Duodenal mucosa (tissue), 2 donors: Measurements from ENCODE around the gene PPP4R1.
"Not testable (repeated sequence)": the region's sequence is repeated elsewhere in the genome, so short reads cannot be mapped to it uniquely, and the experiment has no call there.

Experiments
- H3K27ac ChIP-seq: one replicate; pipeline ENCODE4 v1.7.0; 2013; ENCODE audit warnings: low read depth, low read length
- H3K27me3 ChIP-seq, 2 donors: one replicate each; pipeline ENCODE4 v1.7.0; 2013; ENCODE audit warnings: low read length in 2 of 2, control low read depth in 1 of 2; ENCODE audit not compliant: insufficient read depth in 2 of 2, control insufficient read depth in 1 of 2
- H3K36me3 ChIP-seq, 2 donors: one replicate each; pipeline ENCODE4 v1.7.0; 2013; ENCODE audit warnings: low read length in 2 of 2, control low read depth in 1 of 2; ENCODE audit not compliant: insufficient read depth in 2 of 2, control insufficient read depth in 1 of 2
- H3K4me1 ChIP-seq, 2 donors: one replicate each; pipeline ENCODE4 v1.7.0; 2013; ENCODE audit warnings: low read length in 2 of 2, control low read depth in 1 of 2; ENCODE audit not compliant: insufficient read depth in 2 of 2, control insufficient read depth in 1 of 2
- H3K4me3 ChIP-seq, 2 donors: one replicate each; pipeline ENCODE4 v1.7.0; 2013; ENCODE audit warnings: low read length in 2 of 2, low read depth in 1 of 2
- H3K9ac ChIP-seq, 2 donors: one replicate each; pipeline ENCODE4 v1.7.0; 2013; ENCODE audit warnings: low read length in 2 of 2, low read depth in 1 of 2
- H3K9me3 ChIP-seq, 2 donors: one replicate each; pipeline ENCODE4 v1.7.0; 2013; ENCODE audit warnings: low read length in 2 of 2, control low read depth in 1 of 2; ENCODE audit not compliant: control insufficient read depth in 1 of 2

Gene PPP4R1

DNA sequence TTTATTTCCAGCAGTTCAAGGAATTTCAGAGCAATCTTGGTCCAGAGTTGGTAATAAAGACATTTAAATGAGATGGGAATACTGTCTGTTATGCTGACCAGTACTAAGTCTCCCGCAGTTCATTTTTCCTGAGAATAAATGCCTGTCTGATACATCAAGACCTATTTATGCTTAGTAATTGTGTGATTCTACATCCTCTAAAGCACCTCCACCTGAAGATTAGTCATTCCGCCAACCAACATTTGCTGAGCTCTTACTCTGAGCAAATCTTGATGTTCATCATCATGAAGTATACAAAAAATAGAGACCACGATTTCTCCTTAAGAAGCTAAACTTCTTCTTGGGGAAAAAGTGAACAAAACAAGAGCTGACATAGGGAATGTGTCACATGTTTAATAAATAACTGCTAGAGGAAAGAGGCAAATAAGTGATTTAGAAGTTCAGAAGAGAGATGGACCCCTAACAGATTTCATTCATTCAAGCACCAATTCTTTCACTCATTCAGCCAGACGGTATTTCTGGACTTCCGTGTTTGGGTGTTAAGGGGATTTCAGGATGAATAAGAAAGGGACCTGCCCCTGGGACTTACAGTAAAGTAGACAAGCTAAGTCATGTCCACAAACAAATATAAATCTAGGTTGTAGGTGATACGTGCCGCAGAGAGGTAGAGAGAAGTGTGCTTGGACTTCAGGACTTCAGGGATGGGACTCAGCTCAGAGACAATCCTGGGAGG lies 34.2 kb upstream of the PPP4R1 start:
- Histone ChIP-seq H3K36me3 (no peaks in the 10 kb centered on the region), H3K27ac (no peak overlapping the region), H3K9ac (no peak overlapping the region), H3K4me3 (no peak overlapping the region), H3K27me3 (no peaks in the 10 kb centered on the region), H3K9me3 (no peaks in the 10 kb centered on the region), H3K4me1 (no peaks in the 10 kb centered on the region)

DNA sequence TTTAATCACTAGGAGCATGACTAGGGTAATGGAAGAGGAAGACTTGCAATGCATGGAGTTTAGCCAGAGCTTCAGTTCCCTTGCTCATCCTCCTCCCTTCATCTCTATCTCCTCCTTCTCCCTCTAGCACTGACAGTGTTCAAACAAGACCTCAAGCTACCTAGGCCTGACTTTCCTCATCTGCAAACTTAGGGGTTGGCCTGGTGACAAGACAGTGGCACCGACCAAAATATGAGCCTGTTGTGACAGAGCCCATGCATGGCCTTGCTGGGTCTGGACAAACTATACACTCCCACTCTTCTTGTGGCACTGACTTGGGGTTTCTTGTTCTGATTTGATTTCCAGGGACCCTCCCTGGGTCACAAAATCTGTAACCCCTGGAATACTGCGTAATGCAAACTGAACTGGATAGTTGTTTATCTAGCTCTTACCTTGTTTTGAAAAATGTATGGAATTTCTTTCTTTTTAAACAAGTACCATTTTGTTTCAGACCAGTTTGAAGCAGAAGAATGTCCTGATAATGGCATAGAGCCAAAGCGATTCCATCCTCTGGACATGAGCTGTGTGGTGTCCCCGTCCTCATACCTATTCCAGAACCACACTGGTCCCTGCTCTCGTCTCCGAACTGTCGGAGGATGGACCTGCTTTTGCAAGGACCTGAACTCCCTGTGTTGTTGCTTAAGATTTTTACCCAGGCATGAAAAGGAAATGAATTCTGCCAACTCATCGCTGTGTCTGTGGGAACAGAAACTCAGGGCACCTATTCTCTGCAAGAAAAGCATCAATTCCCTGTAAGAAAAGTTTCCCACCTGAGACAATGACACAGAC lies 33.4 kb upstream of the PPP4R1 start:
- H3K4me3 ChIP-seq = no peak overlapping the region
- H3K9me3 ChIP-seq = no peaks in the 10 kb centered on the region
- H3K4me1 ChIP-seq = no peaks in the 10 kb centered on the region
- H3K27me3 ChIP-seq = no peaks in the 10 kb centered on the region
- H3K27ac ChIP-seq = no peak overlapping the region
- no peaks in the 10 kb centered on the region for H3K36me3 ChIP-seq
- H3K9ac ChIP-seq = no peak overlapping the region

DNA sequence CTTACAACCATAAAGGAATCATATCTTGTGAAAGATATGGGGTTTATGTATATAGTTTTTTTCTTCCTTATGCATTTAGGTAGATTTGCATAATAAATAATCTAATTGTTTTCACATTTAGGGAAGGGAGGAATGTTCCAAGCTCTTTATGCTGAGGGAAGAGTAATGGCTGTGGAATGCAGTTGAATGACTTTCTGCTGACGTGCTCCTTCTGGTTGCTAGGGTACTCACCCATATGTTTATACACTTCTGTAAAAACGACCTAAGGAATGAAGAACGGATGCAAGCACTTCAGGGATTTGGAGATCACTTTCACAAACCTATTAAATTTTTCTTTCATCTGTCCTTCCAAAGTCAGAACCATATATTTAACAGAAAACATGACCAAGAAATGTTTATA lies 29.2 kb upstream of the PPP4R1 start:
- no peaks in the 10 kb centered on the region for H3K9me3 ChIP-seq
- no peak overlapping the region for H3K27ac ChIP-seq
- no peaks in the 10 kb centered on the region for H3K36me3 ChIP-seq

DNA sequence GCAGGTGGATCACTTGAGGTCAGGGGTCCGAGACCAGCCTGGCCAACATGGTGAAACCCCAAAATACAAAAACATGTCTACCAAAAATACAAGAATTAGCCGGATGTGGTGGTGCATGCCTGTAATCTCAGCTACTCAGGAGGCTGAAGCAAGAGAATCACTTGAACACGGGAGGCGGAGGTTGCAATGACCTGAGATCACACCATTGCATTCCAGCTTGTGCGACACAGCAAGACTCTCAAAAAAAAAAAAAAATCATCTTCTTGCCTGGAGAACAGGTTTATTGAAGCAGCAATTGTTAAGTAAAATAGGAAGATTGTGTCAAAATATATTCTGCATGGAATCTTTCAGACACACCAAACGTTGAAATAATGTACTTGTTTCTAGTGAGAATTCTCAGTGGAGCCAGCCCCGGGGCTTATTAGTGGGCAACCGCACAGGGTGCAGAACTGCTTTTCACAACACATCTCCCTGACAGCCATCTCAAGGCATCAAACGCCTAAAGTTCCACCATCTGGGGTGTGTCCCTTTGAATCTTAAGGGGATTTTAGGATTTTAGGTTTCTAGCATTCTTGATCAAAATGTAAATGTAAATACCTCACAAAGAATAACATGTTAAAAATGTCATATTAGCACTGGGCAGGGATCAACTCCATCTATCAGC lies 28.6 kb upstream of the PPP4R1 start:
- H3K36me3 ChIP-seq = no peaks in the 10 kb centered on the region
- no peaks in the 10 kb centered on the region for H3K9me3 ChIP-seq
- no peak overlapping the region for H3K4me3 ChIP-seq
- no peak overlapping the region for H3K9ac ChIP-seq
- H3K27me3 ChIP-seq = no peaks in the 10 kb centered on the region
- H3K4me1 ChIP-seq = no peaks in the 10 kb centered on the region
- H3K27ac ChIP-seq = no peak overlapping the region

More for the DNA sequence above, 29.2 kb upstream of the PPP4R1 start:
- Histone ChIP-seq H3K27me3 (no peaks in the 10 kb centered on the region), H3K4me1 (no peaks in the 10 kb centered on the region), H3K9ac (no peak overlapping the region), H3K4me3 (no peak overlapping the region)

DNA sequence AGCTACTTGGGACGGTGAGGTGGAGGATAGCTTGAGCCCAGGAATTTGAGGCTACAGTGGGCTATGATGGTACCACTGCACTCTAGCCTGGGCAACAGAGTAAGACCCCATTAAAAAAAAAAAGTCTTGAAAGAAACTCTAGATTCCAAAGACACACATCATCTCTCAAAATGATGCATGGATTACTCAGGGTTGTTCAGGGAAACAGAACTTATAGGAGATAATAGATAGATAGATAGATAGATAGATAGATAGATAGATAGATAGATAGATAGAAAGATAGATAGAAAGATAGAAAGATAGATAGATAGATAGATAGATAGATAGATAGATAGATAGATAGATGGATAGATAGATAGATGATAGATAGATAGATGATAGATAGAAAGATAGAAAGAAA lies 26.7 kb upstream of the PPP4R1 start:
- H3K27ac ChIP-seq, H3K4me1 ChIP-seq, H3K27me3 ChIP-seq, H3K9me3 ChIP-seq, H3K9ac ChIP-seq, H3K36me3 ChIP-seq, H3K4me3 ChIP-seq: not testable (repeated sequence)

DNA sequence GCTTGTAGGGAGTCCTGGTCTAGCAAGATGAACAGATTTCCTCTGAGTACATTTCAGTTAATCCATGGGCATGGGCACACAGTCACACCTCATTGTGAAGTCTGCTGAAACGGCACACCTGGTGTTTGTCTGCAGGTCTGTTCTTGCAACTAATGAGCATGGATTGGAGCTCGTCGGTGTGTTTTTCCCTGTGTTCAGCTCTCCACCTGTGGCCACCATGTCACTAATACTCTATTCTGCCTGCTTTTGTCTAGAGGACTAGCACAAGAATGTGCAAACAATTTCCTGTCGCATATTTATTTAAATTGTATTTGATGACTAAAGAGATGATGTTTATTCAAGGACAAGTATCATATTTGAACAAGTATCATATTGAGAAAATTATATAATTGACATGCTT lies 24.5 kb upstream of the PPP4R1 start:
- Histone ChIP-seq H3K9ac (no peak overlapping the region), H3K27ac (no peak overlapping the region), H3K9me3 (no peaks in the 10 kb centered on the region), H3K4me3 (no peak overlapping the region), H3K4me1 (no peaks in the 10 kb centered on the region), H3K36me3 (no peaks in the 10 kb centered on the region), H3K27me3 (no peaks in the 10 kb centered on the region)

DNA sequence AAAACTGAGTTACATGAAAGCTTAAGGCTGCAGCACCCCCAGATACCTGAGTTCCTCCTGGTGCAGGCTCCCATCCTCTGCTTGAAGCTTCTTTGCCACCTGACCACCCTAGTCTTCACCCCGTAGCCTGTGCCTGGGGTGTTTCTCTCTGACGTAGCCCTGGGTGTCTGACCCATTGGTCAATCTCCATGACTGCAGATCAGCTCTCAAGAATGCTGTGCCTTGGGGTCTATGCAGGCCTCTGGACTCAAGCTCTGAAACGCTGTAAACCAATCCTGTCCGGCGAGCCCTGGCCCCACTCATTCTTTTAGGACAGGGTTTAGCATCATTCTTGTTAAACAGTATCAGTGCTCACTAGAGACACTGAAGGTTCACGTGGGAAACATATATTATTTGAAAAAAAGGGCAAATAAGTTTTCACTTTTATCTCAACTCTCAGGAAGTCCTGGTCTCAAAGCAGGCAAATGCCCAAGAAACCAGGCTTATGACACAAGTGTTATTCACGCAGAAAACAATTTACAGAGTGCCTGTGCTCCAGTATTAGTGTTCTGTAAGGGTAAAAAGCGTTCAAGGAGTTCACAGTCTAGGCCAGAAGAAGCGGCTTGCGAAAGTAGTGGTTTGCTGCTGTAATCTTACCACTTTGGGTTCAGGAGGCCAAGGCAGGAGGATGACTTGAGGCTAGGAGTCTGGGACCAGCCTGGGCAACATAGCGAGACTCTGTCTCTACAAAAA lies 22.8 kb upstream of the PPP4R1 start:
- Histone ChIP-seq H3K27me3 (no peaks in the 10 kb centered on the region), H3K4me3 (no peak overlapping the region), H3K9me3 (no peaks in the 10 kb centered on the region), H3K27ac (no peak overlapping the region), H3K36me3 (no peaks in the 10 kb centered on the region), H3K4me1 (no peaks in the 10 kb centered on the region), H3K9ac (no peak overlapping the region)

DNA sequence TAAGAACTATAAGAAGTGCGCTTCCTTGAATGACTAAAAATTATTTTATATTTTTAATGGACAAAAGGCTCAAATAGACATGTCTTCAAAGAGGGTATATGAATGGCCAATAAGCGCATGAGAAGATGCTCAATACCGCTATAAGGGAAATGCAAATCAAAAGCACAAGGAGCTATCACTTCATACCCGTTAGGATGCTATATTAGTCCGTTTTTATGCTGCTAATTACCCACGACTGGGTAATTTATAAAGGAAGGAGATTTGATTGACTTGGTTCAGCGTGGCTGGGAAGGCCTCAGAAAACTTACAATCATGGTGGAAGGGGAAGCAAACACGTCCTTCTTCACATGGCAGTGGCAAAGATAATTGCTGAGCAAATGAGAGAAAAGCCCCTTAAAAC lies 20.5 kb upstream of the PPP4R1 start:
- Histone ChIP-seq H3K27ac (no peak overlapping the region), H3K4me1 (no peaks in the 10 kb centered on the region), H3K36me3 (no peaks in the 10 kb centered on the region), H3K9ac (no peak overlapping the region), H3K4me3 (no peak overlapping the region), H3K27me3 (no peaks in the 10 kb centered on the region), H3K9me3 (no peaks in the 10 kb centered on the region)

DNA sequence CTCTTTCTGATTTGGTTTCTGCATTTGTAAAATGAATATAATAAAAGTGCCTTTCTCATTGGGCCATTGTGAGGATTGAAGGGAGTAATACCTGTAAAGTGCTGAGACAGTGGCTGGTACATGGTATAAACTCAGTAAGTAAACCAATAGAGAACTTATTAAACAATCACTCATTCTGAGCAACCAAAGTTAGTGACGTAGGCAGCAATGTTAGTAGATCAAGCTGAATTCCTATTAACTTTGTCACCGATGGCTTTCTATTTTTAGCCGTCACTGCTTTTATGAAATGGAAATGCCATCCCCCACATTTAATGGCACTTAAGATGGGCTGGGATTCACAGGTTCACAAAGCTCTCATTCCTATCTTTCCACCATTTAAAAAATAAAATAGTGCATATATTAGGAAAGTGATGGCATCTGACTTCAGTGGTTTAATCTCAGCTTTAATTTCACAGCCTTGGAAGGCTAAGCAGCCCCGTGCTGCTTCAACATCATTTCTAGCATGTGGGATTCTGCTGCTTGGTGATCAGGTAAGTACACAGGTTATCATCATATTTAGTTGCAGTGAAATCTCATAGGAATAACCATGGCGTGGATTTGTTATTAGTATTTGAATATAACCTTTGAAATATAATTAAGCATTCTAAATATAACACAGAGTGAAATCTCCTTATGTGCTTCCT lies 17.6 kb upstream of the PPP4R1 start:
- no peak overlapping the region for H3K27ac ChIP-seq
- no peaks in the 10 kb centered on the region for H3K36me3 ChIP-seq
- no peak overlapping the region for H3K4me3 ChIP-seq
- no peaks in the 10 kb centered on the region for H3K4me1 ChIP-seq
- H3K9me3 ChIP-seq = no peaks in the 10 kb centered on the region
- H3K9ac ChIP-seq = no peak overlapping the region
- no peaks in the 10 kb centered on the region for H3K27me3 ChIP-seq
